Neural progenitor cell (in vitro differentiated cells): ENCODE results near the gene CCDC80.
"Not testable (repeated sequence)": the region's sequence is repeated elsewhere in the genome, so short reads cannot be mapped to it uniquely, and the experiment has no call there.

Source experiments
- CTCF ChIP-seq: fragments of 200-600 bp; sonication (generic); IDR thresholded peaks from 2 replicates; pipeline ENCODE4 v1.5.1; 2017; ENCODE audit warnings: antibody characterized with exemption, mild to moderate bottlenecking
- EZH2 ChIP-seq: fragments of 200-600 bp; sonication (generic); IDR thresholded peaks from 2 replicates; pipeline ENCODE4 v1.6.1; 2017; ENCODE audit warnings: antibody characterized with exemption, mild to moderate bottlenecking, moderate library complexity

DNA sequence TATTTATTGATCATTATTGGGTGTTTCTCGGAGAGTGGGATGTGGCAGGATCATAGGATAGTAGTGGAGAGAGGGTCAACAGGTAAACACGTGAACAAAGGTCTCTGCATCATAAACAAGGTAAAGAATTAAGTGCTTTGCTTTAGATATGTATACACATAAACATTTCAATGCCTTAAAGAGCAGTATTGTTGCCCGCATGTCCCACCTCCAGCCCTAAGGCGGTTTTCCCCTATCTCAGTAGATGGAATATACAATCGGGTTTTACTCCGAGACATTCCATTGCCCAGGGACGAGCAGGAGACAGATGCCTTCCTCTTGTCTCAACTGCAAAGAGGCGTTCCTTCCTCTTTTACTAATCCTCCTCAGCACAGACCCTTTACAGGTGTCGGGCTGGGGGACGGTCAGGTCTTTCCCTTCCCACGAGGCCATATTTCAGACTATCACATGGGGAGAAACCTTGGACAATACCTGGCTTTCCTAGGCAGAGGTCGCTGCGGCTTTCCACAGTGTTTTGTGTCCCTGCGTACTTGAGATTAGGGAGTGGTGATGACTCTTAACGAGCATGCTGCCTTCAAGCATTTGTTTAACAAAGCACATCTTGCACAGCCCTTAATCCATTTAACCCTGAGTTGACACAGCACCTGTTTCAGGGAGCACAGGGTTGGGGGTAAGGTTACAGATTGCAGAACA is 76.5 kb downstream of the CCDC80 start:
- TF ChIP-seq CTCF: peak; percentile 39
- TF ChIP-seq EZH2: not testable (repeated sequence)
